GM23248 (cell line): ENCODE data around the gene RCAN2. TPM values are rescaled to one million over a fixed set of nuclear protein-coding genes. Genes with fewer than 3 reads are reported as not detected.
"Not testable (repeated sequence)": the region's sequence is repeated elsewhere in the genome, so short reads cannot be mapped to it uniquely, and the experiment has no call there.

Source experiments
- DNase-seq: peaks from one replicate; pipeline ENCODE4 v3.0.0-alpha.2; 2015
- H2AFZ ChIP-seq: fragments of 200-600 bp; sonication (generic); 2 replicates; pipeline ENCODE4 v1.6.1; 2016; ENCODE audit warnings: antibody characterized with exemption
- H3F3A ChIP-seq: fragments of 200-600 bp; sonication (generic); 2 replicates; pipeline ENCODE4 v1.6.1; 2016; ENCODE audit warnings: mild to moderate bottlenecking, antibody characterized with exemption, mixed run types; ENCODE audit not compliant: insufficient read depth
- H3K27ac ChIP-seq: fragments of 200-600 bp; sonication (generic); 2 replicates; pipeline ENCODE4 v1.5.1; 2016; ENCODE audit warnings: mild to moderate bottlenecking
- H3K27me3 ChIP-seq: fragments of 200-600 bp; sonication (generic); replicated peaks from 2 replicates; pipeline ENCODE4 v1.6.1; 2016; ENCODE audit warnings: mild to moderate bottlenecking; ENCODE audit not compliant: insufficient read depth
- H3K36me3 ChIP-seq: fragments of 200-600 bp; sonication (generic); 2 replicates; pipeline ENCODE4 v1.6.1; 2016; ENCODE audit warnings: low read depth, mild to moderate bottlenecking
- H3K4me1 ChIP-seq: fragments of 200-600 bp; sonication (generic); 2 replicates; pipeline ENCODE4 v1.6.1; 2016; ENCODE audit warnings: mild to moderate bottlenecking; ENCODE audit not compliant: insufficient read depth
- H3K4me2 ChIP-seq: fragments of 200-600 bp; sonication (generic); one replicate; pipeline ENCODE4 v1.6.1; 2016; ENCODE audit warnings: mild to moderate bottlenecking; ENCODE audit not compliant: unreplicated experiment
- H3K4me3 ChIP-seq: fragments of 200-600 bp; sonication (generic); 2 replicates; pipeline ENCODE4 v1.5.1; 2016; ENCODE audit warnings: mild to moderate bottlenecking
- H3K79me2 ChIP-seq: fragments of 200-600 bp; sonication (generic); 2 replicates; pipeline ENCODE4 v1.6.1; 2016; ENCODE audit warnings: mild to moderate bottlenecking; ENCODE audit not compliant: insufficient read depth
- H3K9ac ChIP-seq: fragments of 200-600 bp; sonication (generic); 2 replicates; pipeline ENCODE4 v1.6.1; 2016; ENCODE audit warnings: mild to moderate bottlenecking
- H3K9me2 ChIP-seq: fragments of 200-600 bp; sonication (generic); 2 replicates; pipeline ENCODE4 v1.6.1; 2016; ENCODE audit warnings: mixed run types, mild to moderate bottlenecking, moderate library complexity; ENCODE audit not compliant: insufficient read depth
- H3K9me3 ChIP-seq: fragments of 200-600 bp; sonication (generic); one replicate; pipeline ENCODE4 v1.6.1; 2017; ENCODE audit warnings: low read depth
- H4K20me1 ChIP-seq: fragments of 200-600 bp; sonication (generic); 2 replicates; pipeline ENCODE4 v1.6.0; 2016; ENCODE audit not compliant: insufficient read depth
- EZH2 ChIP-seq: fragments of 200-600 bp; sonication (generic); IDR thresholded peaks from 2 replicates; pipeline ENCODE4 v1.6.1; 2018; ENCODE audit warnings: antibody characterized with exemption, mild to moderate bottlenecking; ENCODE audit not compliant: insufficient read depth, poor library complexity, severe bottlenecking
- EZH2phosphoT487 ChIP-seq: fragments of 200-600 bp; sonication (generic); IDR thresholded peaks from 2 replicates; pipeline ENCODE4 v1.6.1; 2018; ENCODE audit warnings: antibody characterized with exemption, moderate library complexity, mild to moderate bottlenecking, low read depth; ENCODE audit not compliant: insufficient read depth
- WGBS, 2 experiments: methylation state at CpG; one replicate each; pipeline ENCODE4 v1.1.6; 2015 to 2017; ENCODE audit warnings: low lambda C conversion rate in 2 of 2, low coverage in 1 of 2; ENCODE audit errors: missing lambda C conversion rate in 2 of 2; 5-methylcytosine and 5-hydroxymethylcytosine counted together
- in situ Hi-C: fragments of 300-500 bp; cut with MboI; formaldehyde crosslinking; loops from 2 replicates; pipeline ENCODE4 v1.15.0; 2020
- polyA plus RNA-seq: library from polyadenylated mRNA; unstranded; fragments of >200 nt; fragmentation: Nextera tagmentation; extraction: Ambion mirVana; gene quantifications from 2 replicates; pipeline ENCODE4 v1.2.1, GENCODE V29; 2016
- total RNA-seq: library from RNA; depleted of rRNA; stranded (reverse); fragments of >200 nt; shearing (Covaris generic); gene quantifications from 2 replicates; pipeline ENCODE4 v1.2.3, GENCODE V29; 2014

Gene RCAN2
- total and polyA plus RNA-seq, 2 experiments from 2014 or later = 6.5 to 8.8 TPM

- H3K9me3 ChIP-seq = no peaks in the 10 kb centered on the region
- H3K9me2 ChIP-seq = no peaks in the 10 kb centered on the region
- H3K27me3 ChIP-seq = no peaks in the 10 kb centered on the region
- H2AFZ ChIP-seq = no peak overlapping the region
- no peak overlapping the region for H3K9ac ChIP-seq
- H3K4me3 ChIP-seq = no peak overlapping the region
- no peaks in the 10 kb centered on the region for H3K4me1 ChIP-seq
- DNase-seq = no peak
- no peaks in the 10 kb centered on the region for H4K20me1 ChIP-seq
- H3K36me3 ChIP-seq = no peaks in the 10 kb centered on the region
- 44 to 71% methylated on average over 1 of the region's 1 CpG for WGBS, 2 experiments
- H3F3A ChIP-seq = no peaks in the 10 kb centered on the region
- TF ChIP-seq EZH2 = no peak
- in situ Hi-C loops = no loop called here
- no peaks in the 10 kb centered on the region for H3K79me2 ChIP-seq
- no peak overlapping the region for H3K4me2 ChIP-seq
- no peak overlapping the region for H3K27ac ChIP-seq
Observed at GRCh38 chr6:46392294-46392693, 99.0 kb downstream of the RCAN2 start.

GRCh38 chr6:46390153-46390876, 100.9 kb downstream of the RCAN2 start:
- no peaks in the 10 kb centered on the region for H3K9me2 ChIP-seq

GRCh38 chr6:46387728-46388127, 103.5 kb downstream of the RCAN2 start:
- H3K79me2 ChIP-seq, H3F3A ChIP-seq, H3K27me3 ChIP-seq, H3K9me2 ChIP-seq, H3K4me1 ChIP-seq, H2AFZ ChIP-seq, H3K9ac ChIP-seq, H4K20me1 ChIP-seq, DNase-seq, H3K4me2 ChIP-seq, H3K36me3 ChIP-seq, H3K27ac ChIP-seq, in situ Hi-C loops, H3K9me3 ChIP-seq, H3K4me3 ChIP-seq: not testable (repeated sequence)
- WGBS, 2 experiments = 83 to 88% methylated on average over 5 of the region's 5 CpGs

More at GRCh38 chr6:46390153-46390876, 100.9 kb downstream of the RCAN2 start:
- Histone ChIP-seq H3K9ac (no peak overlapping the region), H3K4me3 (no peak overlapping the region), H3F3A (no peaks in the 10 kb centered on the region), H3K79me2 (no peaks in the 10 kb centered on the region), H3K27me3 (no peaks in the 10 kb centered on the region), H4K20me1 (no peaks in the 10 kb centered on the region), H3K4me2 (no peak overlapping the region), H3K27ac (no peak overlapping the region), H3K36me3 (no peaks in the 10 kb centered on the region), H3K9me3 (no peaks in the 10 kb centered on the region), H2AFZ (no peak overlapping the region), H3K4me1 (no peaks in the 10 kb centered on the region)
- TF ChIP-seq EZH2 (no peak), EZH2phosphoT487 (no peak)
- 87 to 93% methylated on average over 4 of the region's 4 CpGs for WGBS, 2 experiments
- in situ Hi-C loops = no loop called here
- no peak for DNase-seq

GRCh38 chr6:46381579-46381978, 109.7 kb downstream of the RCAN2 start:
- H4K20me1 ChIP-seq = no peaks in the 10 kb centered on the region
- no peaks in the 10 kb centered on the region for H3F3A ChIP-seq
- no peak for DNase-seq
- no peak overlapping the region for H3K4me3 ChIP-seq
- 92 to 98% methylated on average over 3 of the region's 3 CpGs for WGBS, 2 experiments
- no peak overlapping the region for H3K9ac ChIP-seq
- H3K79me2 ChIP-seq = no peaks in the 10 kb centered on the region
- no peaks in the 10 kb centered on the region for H3K9me2 ChIP-seq
- no peak overlapping the region for H2AFZ ChIP-seq
- H3K9me3 ChIP-seq = no peaks in the 10 kb centered on the region
- no peak overlapping the region for H3K27ac ChIP-seq
- H3K4me1 ChIP-seq = no peaks in the 10 kb centered on the region
- H3K27me3 ChIP-seq = no peaks in the 10 kb centered on the region
- in situ Hi-C loops = no loop called here
- no peak overlapping the region for H3K4me2 ChIP-seq
- TF ChIP-seq EZH2 (no peak), EZH2phosphoT487 (no peak)
- H3K36me3 ChIP-seq = no peaks in the 10 kb centered on the region

- no peak overlapping the region for H3K4me3 ChIP-seq
- WGBS, 2 experiments = 57 to 59% methylated on average over 2 of the region's 2 CpGs
- DNase-seq = no peak
- in situ Hi-C loops = no loop called here
- H3F3A ChIP-seq = no peaks in the 10 kb centered on the region
- H3K27ac ChIP-seq = no peak overlapping the region
- H2AFZ ChIP-seq = no peak overlapping the region
- no peaks in the 10 kb centered on the region for H3K9me3 ChIP-seq
- TF ChIP-seq EZH2 (no peak), EZH2phosphoT487 (no peak)
- no peaks in the 10 kb centered on the region for H3K4me1 ChIP-seq
- no peaks in the 10 kb centered on the region for H4K20me1 ChIP-seq
- no peaks in the 10 kb centered on the region for H3K36me3 ChIP-seq
- no peaks in the 10 kb centered on the region for H3K79me2 ChIP-seq
- no peak overlapping the region for H3K9ac ChIP-seq
- H3K27me3 ChIP-seq = no peaks in the 10 kb centered on the region
- no peak overlapping the region for H3K4me2 ChIP-seq
- H3K9me2 ChIP-seq = no peaks in the 10 kb centered on the region
Observed at GRCh38 chr6:46381057-46381456, 110.2 kb downstream of the RCAN2 start.
